HG03135 (cell line): ENCODE data around the gene DOK6.
A peak's percentile ranks its signal among the peaks of the same experiment; 100 is the strongest.
"Not testable (repeated sequence)": the region's sequence is repeated elsewhere in the genome, so short reads cannot be mapped to it uniquely, and the experiment has no call there.

Source experiments
- ATAC-seq: cut with Tn5 transposase; IDR thresholded peaks from one replicate; pipeline ENCODE4 v1.9.1; 2021; ENCODE audit warnings: mild to moderate bottlenecking, moderate library complexity; ENCODE audit not compliant: unreplicated experiment

DOK6 gene

DNA sequence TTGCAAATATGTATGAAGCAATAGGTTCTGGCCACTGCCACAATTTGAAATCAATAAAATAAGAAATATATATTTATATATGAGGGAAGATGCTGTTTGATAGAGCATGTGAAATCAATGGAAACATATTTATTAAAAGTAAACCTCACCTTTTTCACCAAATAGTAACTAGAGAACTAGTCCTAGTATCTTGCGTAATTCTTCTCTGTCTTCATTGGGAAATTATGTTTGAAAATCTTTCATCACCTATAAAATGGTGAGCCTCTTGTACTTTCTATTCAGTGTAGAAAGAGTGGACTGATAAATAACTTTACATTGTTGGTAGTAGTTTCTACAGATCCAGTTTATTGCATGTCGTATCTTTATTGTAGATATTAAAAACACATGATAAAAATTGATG lies 444.0 kb downstream of the DOK6 start:
- no peak for ATAC-seq

- ATAC-seq = no peak
These were observed 445.2 kb downstream of the DOK6 start for GRCh38 chr18:69845593-69846506.

DNA sequence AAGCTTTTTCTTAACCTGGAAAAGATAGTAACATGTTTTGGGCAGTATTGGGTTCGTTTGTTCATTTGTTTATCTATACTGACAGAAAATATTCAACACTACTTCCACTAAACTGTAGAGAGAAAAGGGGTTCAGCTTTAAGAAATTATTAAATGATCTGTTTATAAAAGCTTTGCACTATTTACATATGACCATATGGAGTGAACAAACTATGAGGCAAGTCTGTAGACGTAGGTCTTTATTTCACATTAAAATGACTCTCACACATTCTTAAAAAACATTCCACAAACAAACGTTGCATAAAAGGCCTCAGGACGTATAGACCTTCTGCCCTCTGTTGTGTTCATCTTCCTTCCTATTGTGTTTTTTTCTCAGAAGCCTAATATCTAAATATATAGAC lies 452.4 kb downstream of the DOK6 start:
- no peak for ATAC-seq

GRCh38 chr18:69854455-69854854 lies 453.8 kb downstream of the DOK6 start:
- no peak for ATAC-seq

- ATAC-seq = no peak
These were observed 458.2 kb downstream of the DOK6 start for GRCh38 chr18:69858897-69859296.

GRCh38 chr18:69864802-69865201 lies 464.1 kb downstream of the DOK6 start:
- ATAC-seq = peak; percentile 73

- no peak for ATAC-seq
These were observed 465.1 kb downstream of the DOK6 start for GRCh38 chr18:69865776-69866175.

DNA sequence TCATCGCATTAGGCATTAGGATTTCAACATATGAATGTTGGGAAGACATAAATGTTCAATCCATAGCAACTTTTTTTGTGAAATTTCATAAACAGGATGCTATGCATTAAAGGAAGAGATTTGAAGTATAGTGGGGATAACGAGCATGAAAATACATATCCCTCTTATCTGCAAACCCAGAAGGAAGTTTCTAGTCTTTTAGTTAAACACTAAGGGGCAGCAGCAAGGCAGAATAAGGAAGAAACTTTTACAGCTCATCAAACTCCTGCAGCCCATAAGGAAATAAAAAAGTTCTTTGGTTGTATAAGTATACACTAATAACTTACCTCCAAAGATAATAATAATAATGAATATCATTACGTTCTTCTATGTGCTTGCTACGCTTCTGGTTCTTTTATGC lies 465.5 kb downstream of the DOK6 start:
- ATAC-seq = no peak

GRCh38 chr18:69870736-69871135 lies 470.0 kb downstream of the DOK6 start:
- no peak for ATAC-seq

DNA sequence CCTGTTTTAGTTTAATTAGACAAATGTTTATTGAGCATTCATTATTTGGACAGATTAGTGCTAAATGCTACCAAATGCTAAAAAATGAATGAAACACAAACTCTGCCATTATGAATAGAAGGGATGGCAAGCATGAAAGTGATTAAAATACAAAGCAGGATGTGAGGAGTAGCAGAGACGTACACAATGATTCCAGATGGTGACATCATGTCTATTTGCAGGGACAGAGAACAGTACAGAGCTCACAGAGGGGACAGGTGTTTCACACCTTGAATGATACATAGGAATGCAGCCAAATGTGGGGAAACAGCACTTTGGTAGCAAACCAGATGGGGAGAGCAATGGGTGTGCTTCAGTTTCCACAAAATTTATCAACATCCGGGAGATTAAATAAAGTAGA lies 470.7 kb downstream of the DOK6 start:
- ATAC-seq = no peak

GRCh38 chr18:69872661-69873060 lies 472.0 kb downstream of the DOK6 start:
- ATAC-seq = no peak

- ATAC-seq = no peak
These were observed 473.4 kb downstream of the DOK6 start for GRCh38 chr18:69874058-69874457.

- ATAC-seq = no peak
These were observed 475.8 kb downstream of the DOK6 start for GRCh38 chr18:69876490-69876889.

- no peak for ATAC-seq
These were observed 477.7 kb downstream of the DOK6 start for GRCh38 chr18:69878213-69878933.

DNA sequence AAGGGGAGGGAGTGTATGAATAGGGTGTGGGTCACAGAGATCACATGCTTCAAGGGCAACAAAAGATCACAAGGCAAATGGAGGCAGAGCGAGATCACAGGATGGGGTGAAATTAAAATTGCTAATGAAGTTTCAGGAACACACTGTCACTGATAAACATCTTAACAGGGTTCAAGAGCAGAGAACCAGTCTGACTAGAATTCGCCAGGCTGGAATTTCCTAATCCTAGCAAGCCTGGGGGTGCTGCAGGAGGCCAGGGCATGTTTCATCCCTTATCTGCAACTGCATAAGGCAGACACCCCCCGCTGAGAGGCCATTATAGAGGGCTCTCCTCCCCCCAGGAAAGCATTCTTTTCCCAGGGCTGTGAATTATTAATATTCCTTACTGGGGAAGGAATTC lies 478.4 kb downstream of the DOK6 start:
- not testable (repeated sequence) for ATAC-seq

GRCh38 chr18:69880083-69880482 lies 479.4 kb downstream of the DOK6 start:
- ATAC-seq = no peak

DNA sequence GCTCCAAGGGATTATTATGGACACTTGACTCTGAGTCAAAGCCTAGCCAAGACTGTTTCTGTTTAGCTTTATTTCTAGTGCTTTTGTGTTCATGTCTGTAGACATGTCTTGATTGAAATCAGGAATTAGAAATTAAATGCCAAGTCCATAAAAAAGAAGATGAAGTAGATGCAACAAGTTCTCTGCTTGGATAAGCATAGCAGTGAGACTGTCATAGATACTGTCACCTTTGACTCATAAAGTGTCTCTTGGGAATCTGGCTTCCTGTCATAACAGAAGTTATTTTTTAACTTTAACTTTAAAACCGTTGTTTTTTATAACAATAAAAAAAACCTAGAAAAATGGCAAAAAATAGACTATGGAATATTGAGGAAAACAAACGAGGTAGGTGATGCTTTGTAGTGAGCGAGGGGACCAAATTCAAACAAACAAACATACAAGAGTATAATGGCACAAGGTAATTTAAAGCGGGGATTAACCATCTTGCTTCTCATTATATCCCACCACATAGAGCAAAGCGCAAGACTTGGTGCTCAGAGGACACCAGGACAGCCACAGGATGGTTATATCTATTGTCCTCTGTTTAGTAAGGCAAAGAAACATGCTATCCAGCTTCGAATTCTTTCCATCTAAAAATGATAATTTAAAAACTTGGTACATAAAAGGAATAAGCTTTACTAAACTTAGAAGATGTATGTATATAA lies 482.4 kb downstream of the DOK6 start:
- peak; percentile 56 for ATAC-seq

DNA sequence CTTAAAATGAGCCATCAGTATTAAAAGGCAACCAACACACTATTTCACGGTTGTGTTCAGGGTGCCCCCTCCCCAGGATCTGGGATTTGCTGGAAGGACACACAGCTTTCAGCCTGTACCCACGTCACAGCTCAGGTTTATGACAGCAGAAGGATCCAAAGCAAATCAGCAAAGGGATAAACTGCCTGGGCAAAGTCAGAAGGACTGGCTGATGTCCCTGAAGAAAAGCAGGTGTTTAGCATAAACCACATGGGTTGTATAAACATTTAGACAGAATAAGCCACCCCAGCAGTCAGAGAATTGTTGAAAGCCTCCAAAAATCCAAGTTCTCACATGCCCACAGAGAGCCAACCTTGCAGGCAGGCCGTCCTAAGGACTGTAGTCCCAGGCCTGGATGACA lies 483.1 kb downstream of the DOK6 start:
- ATAC-seq = no peak

- no peak for ATAC-seq
These were observed 484.7 kb downstream of the DOK6 start for GRCh38 chr18:69885355-69885754.

DNA sequence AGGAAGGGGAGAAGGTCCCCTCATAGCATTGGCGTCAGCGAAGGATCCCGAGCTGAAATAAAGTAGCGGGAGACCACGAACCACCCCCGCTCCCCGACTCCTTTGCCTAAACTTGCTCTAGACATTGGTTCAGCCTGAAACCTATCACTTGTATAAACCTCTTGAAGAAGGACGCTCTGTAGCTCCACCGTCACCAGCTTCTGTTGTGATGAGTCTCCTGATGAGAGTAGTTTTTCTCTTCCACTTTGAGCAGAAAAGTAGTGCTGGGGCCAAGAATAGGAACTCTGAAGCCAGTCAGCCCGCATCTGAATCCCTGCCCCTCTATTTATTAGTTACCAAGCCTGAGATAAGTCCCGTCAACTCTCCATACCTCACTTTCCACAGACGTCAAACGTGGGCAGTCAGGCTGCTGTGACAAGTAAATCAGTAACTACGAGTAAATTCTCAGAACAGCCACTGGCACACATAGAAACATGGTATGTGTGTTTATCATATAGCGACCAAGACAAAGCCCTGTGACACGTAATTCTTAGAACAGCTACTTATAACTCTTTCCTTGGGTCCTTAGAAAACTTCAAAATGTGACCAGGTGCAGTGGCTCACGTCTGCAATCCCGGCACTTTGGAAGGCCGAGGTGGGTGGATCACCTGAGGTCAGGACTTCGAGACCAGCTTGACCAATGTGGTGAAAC lies 485.3 kb downstream of the DOK6 start:
- ATAC-seq = peak; percentile 83

DNA sequence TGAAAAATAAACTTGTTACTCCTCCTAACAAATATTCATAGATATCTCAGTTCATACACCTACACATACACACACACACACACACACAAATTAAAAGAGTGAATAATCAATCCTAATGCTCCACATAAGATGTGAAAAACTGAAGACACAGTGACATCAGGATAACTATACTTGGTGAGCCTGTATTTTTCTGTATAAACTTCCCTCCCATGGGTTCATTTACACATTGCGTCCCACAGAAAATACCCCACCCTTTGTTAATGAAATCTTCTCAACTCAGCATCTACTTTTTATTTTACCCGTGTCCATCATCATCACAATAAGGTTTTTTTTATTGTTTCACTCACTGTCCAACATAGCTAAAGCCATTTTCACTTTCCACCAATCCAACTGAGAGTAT lies 486.6 kb downstream of the DOK6 start:
- no peak for ATAC-seq
